Measurements from ENCODE around the gene NOLC1.

- no peak for TF ChIP-seq CTCF (IDR thresholded peaks at IDR 0.05; ENCODE audit: borderline replicate concordance, extremely low read depth, low read length, poor library complexity, severe bottlenecking)
- TF ChIP-seq EZH2 (IDR thresholded peaks at IDR 0.05; ENCODE audit: borderline replicate concordance, low read depth, low read length, severe bottlenecking): no peak
These were observed 11.2 kb upstream of the NOLC1 start for GRCh38 chr10:102140913-102141540.

All from DND-41 (cell line).